Peyer's patch (tissue), 4 donors: Measurements from ENCODE around the gene SAG.

Experiments used
- POLR2A ChIP-seq, 2 donors: fragments of 450-650 bp; IDR thresholded peaks; one replicate each; pipeline ENCODE4 v1.5.1; 2017; ENCODE audit warnings: antibody characterized with exemption in 2 of 2, mild to moderate bottlenecking in 2 of 2, moderate library complexity in 2 of 2
- TF ChIP-seq, protein P1 (sequence below), 6 experiments: fragments of 450-650 bp in 4 of 6; fragments of 200-600 bp in 2 of 6; sonication (generic) in 1 of 6; IDR thresholded peaks; one replicate each; pipeline ENCODE4 v1.5.1; 2017 to 2019; ENCODE audit warnings: antibody characterized with exemption in 6 of 6, mild to moderate bottlenecking in 3 of 6, moderate library complexity in 1 of 6

- no peak for TF ChIP-seq POLR2A (IDR thresholded peaks at IDR 0.05)
- TF ChIP-seq, protein P1, sequence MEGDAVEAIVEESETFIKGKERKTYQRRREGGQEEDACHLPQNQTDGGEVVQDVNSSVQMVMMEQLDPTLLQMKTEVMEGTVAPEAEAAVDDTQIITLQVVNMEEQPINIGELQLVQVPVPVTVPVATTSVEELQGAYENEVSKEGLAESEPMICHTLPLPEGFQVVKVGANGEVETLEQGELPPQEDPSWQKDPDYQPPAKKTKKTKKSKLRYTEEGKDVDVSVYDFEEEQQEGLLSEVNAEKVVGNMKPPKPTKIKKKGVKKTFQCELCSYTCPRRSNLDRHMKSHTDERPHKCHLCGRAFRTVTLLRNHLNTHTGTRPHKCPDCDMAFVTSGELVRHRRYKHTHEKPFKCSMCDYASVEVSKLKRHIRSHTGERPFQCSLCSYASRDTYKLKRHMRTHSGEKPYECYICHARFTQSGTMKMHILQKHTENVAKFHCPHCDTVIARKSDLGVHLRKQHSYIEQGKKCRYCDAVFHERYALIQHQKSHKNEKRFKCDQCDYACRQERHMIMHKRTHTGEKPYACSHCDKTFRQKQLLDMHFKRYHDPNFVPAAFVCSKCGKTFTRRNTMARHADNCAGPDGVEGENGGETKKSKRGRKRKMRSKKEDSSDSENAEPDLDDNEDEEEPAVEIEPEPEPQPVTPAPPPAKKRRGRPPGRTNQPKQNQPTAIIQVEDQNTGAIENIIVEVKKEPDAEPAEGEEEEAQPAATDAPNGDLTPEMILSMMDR (IDR thresholded peaks at IDR 0.05) = no peak
Observed at GRCh38 chr2:233323851-233324250, 16.2 kb downstream of the SAG start.
